ENCODE results near the gene BZW1.

- TF ChIP-seq SUZ12 (IDR thresholded peaks at IDR 0.05) (no peak), SP1 (IDR thresholded peaks at IDR 0.05) (no peak), NFRKB (IDR thresholded peaks at IDR 0.05) (no peak)
These were observed 13.2 kb upstream of the BZW1 start for GRCh38 chr2:200798514-200798913.
